Smooth muscle cell (in vitro differentiated cells): ENCODE data around the gene PPIL6. TPM values are rescaled to one million over a fixed set of nuclear protein-coding genes. Genes with fewer than 3 reads are reported as not detected.
"Not testable (repeated sequence)": the region's sequence is repeated elsewhere in the genome, so short reads cannot be mapped to it uniquely, and the experiment has no call there.

ENCODE experiments used
- DNase-seq: peaks from one replicate; lab custom pipeline; 2025; ENCODE audit not compliant: unreplicated experiment; lab: John Stamatoyannopoulos, UW
- H2AFZ ChIP-seq: fragments of 200-600 bp; sonication (generic); 2 replicates; pipeline ENCODE4 v1.6.0; 2016; ENCODE audit warnings: antibody characterized with exemption, low read depth, mild to moderate bottlenecking
- H3F3A ChIP-seq: fragments of 200-600 bp; sonication (generic); 2 replicates; pipeline ENCODE4 v1.6.0; 2017; ENCODE audit warnings: antibody characterized with exemption, low read depth
- H3K27ac ChIP-seq: fragments of 200-600 bp; sonication (generic); 2 replicates; pipeline ENCODE4 v1.5.1; 2016; ENCODE audit warnings: low read depth, mild to moderate bottlenecking
- H3K27me3 ChIP-seq: fragments of 200-600 bp; sonication (generic); 2 replicates; pipeline ENCODE4 v1.6.1; 2016; ENCODE audit warnings: low read depth, mild to moderate bottlenecking
- H3K36me3 ChIP-seq: fragments of 200-600 bp; sonication (generic); 2 replicates; pipeline ENCODE4 v1.5.1; 2016; ENCODE audit warnings: low read depth
- H3K4me1 ChIP-seq: fragments of 200-600 bp; sonication (generic); 2 replicates; pipeline ENCODE4 v1.5.1; 2016; ENCODE audit warnings: low read depth
- H3K4me2 ChIP-seq: fragments of 200-600 bp; sonication (generic); 2 replicates; pipeline ENCODE4 v1.6.0; 2016; ENCODE audit warnings: mild to moderate bottlenecking
- H3K4me3 ChIP-seq: fragments of 200-600 bp; sonication (generic); 2 replicates; pipeline ENCODE4 v1.5.1; 2016; ENCODE audit warnings: mild to moderate bottlenecking
- H3K79me2 ChIP-seq: fragments of 200-600 bp; sonication (generic); 2 replicates; pipeline ENCODE4 v1.6.0; 2016; ENCODE audit warnings: low read depth, mild to moderate bottlenecking
- H3K9ac ChIP-seq: fragments of 200-600 bp; sonication (generic); 2 replicates; pipeline ENCODE4 v1.6.0; 2016; ENCODE audit warnings: low read depth
- H3K9me3 ChIP-seq: fragments of 200-600 bp; sonication (generic); replicated peaks from 2 replicates; pipeline ENCODE4 v1.5.1; 2016; ENCODE audit warnings: low read depth
- H4K20me1 ChIP-seq: fragments of 200-600 bp; sonication (generic); 2 replicates; pipeline ENCODE4 v1.6.0; 2016; ENCODE audit warnings: low read depth
- CTCF ChIP-seq: fragments of 200-600 bp; sonication (generic); IDR thresholded peaks from 2 replicates; pipeline ENCODE4 v1.5.1; 2017; ENCODE audit warnings: borderline replicate concordance, mild to moderate bottlenecking, antibody characterized with exemption; ENCODE audit not compliant: insufficient read depth, poor library complexity, severe bottlenecking
- WGBS: methylation state at CpG from one replicate; pipeline ENCODE4 v1.1.7; 2016; ENCODE audit warnings: low lambda C conversion rate; 5-methylcytosine and 5-hydroxymethylcytosine counted together
- polyA plus RNA-seq: library from polyadenylated mRNA; unstranded; fragments of >200 nt; fragmentation: Nextera tagmentation; extraction: Ambion mirVana; gene quantifications from 2 replicates; pipeline ENCODE4 v1.2.1, GENCODE V29; 2016
- total RNA-seq: library from RNA; depleted of rRNA; stranded (reverse); fragments of >200 nt; gene quantifications from 2 replicates; pipeline ENCODE4 v1.2.3, GENCODE V29; 2014

PPIL6 gene
- total and polyA plus RNA-seq, 2 experiments from 2014 or later, result 1.3 to 1.7 TPM

- Histone ChIP-seq H3K9ac (no peak overlapping the region), H3K36me3 (peaks cover 45% of the 10 kb centered on the region), H3K4me3 (no peak overlapping the region), H3K9me3 (no peaks in the 10 kb centered on the region), H3K4me1 (no peaks in the 10 kb centered on the region), H3K27me3 (no peaks in the 10 kb centered on the region), H2AFZ (no peak overlapping the region), H3K27ac (no peak overlapping the region), H4K20me1 (peaks cover 73% of the 10 kb centered on the region), H3K4me2 (no peak overlapping the region), H3K79me2 (peaks cover 42% of the 10 kb centered on the region), H3F3A (no peaks in the 10 kb centered on the region)
- no peak for DNase-seq
- no peak for TF ChIP-seq CTCF
- 94% methylated on average over 4 of the region's 4 CpGs for WGBS
These were observed 70.7 kb downstream of the PPIL6 start for GRCh38 chr6:109369728-109370127.

- not testable (repeated sequence) for H3K27ac ChIP-seq, H3K27me3 ChIP-seq, H3K4me1 ChIP-seq, H3F3A ChIP-seq, H3K4me2 ChIP-seq, H3K4me3 ChIP-seq, H3K9ac ChIP-seq, H2AFZ ChIP-seq, H3K9me3 ChIP-seq, DNase-seq
- peaks cover 42% of the 10 kb centered on the region for H3K36me3 ChIP-seq
- peaks cover 59% of the 10 kb centered on the region for H4K20me1 ChIP-seq
- over 99% methylated on average over 5 of the region's 5 CpGs for WGBS
- H3K79me2 ChIP-seq, result peaks cover 23% of the 10 kb centered on the region
These were observed 75.9 kb downstream of the PPIL6 start for GRCh38 chr6:109364382-109365078.

GRCh38 chr6:109363753-109364152, 76.7 kb downstream of the PPIL6 start:
- TF ChIP-seq CTCF, result no peak
- no peaks in the 10 kb centered on the region for H3F3A ChIP-seq
- peaks cover 19% of the 10 kb centered on the region for H3K79me2 ChIP-seq
- H4K20me1 ChIP-seq, result peaks cover 51% of the 10 kb centered on the region
- H3K36me3 ChIP-seq, result peaks cover 34% of the 10 kb centered on the region
- no peak overlapping the region for H3K4me2 ChIP-seq
- no peak overlapping the region for H2AFZ ChIP-seq
- WGBS, result 96% methylated on average over 2 of the region's 2 CpGs
- no peaks in the 10 kb centered on the region for H3K4me1 ChIP-seq
- H3K4me3 ChIP-seq, result no peak overlapping the region
- H3K9me3 ChIP-seq, result no peaks in the 10 kb centered on the region
- H3K9ac ChIP-seq, result no peak overlapping the region
- no peak for DNase-seq
- no peak overlapping the region for H3K27ac ChIP-seq
- H3K27me3 ChIP-seq, result no peaks in the 10 kb centered on the region

GRCh38 chr6:109362102-109362884, 78.1 kb downstream of the PPIL6 start:
- H3F3A ChIP-seq, result no peaks in the 10 kb centered on the region
- H3K9me3 ChIP-seq, result no peaks in the 10 kb centered on the region
- peaks cover 43% of the 10 kb centered on the region for H4K20me1 ChIP-seq
- TF ChIP-seq CTCF, result no peak
- DNase-seq, result no peak
- peaks cover 24% of the 10 kb centered on the region for H3K36me3 ChIP-seq
- no peaks in the 10 kb centered on the region for H3K27me3 ChIP-seq
- H3K27ac ChIP-seq, result no peak overlapping the region
- no peak overlapping the region for H3K9ac ChIP-seq
- no peak overlapping the region for H3K4me2 ChIP-seq
- WGBS, result 98% methylated on average over 7 of the region's 7 CpGs
- no peak overlapping the region for H2AFZ ChIP-seq
- no peak overlapping the region for H3K4me3 ChIP-seq
- no peaks in the 10 kb centered on the region for H3K4me1 ChIP-seq
- peaks cover 16% of the 10 kb centered on the region for H3K79me2 ChIP-seq
